ENCODE data around the gene PPP1R3C. TPM values are rescaled to one million over a fixed set of nuclear protein-coding genes. Genes with fewer than 3 reads are reported as not detected.

PPP1R3C gene
- total RNA-seq, 1 experiment from 2014 or later = 0.30 TPM

GRCh38 chr10:91579329-91579985 lies 53.4 kb downstream of the PPP1R3C start:
- H3K4me3 Mint-ChIP-seq (ENCODE audit: unreplicated experiment) = no peak overlapping the region
- no peak for TF ChIP-seq CTCF (IDR thresholded peaks at IDR 0.05; ENCODE audit: unreplicated experiment)
- H3K36me3 Mint-ChIP-seq (ENCODE audit: insufficient read depth, unreplicated experiment) = peaks cover under 1% of the 10 kb centered on the region
- H3K27me3 Mint-ChIP-seq (ENCODE audit: insufficient read depth, unreplicated experiment) = no peaks in the 10 kb centered on the region
- H3K4me1 Mint-ChIP-seq (ENCODE audit: insufficient read depth, unreplicated experiment) = no peaks in the 10 kb centered on the region
- H3K9me3 Mint-ChIP-seq (ENCODE audit: unreplicated experiment) = no peaks in the 10 kb centered on the region
- BruUV-seq (replicated peaks) = no TSS peak
- POLR2A ChIA-PET = interaction anchor here (0.5 to 1.3 kb wide), 3 partner anchors 25 to 107 kb away, joined by 3 to 5 read pairs (median 4); no protein-coding TSS in a partner anchor
- H3K27ac Mint-ChIP-seq (ENCODE audit: low read depth, unreplicated experiment) = no peak overlapping the region
- DNase-seq (ENCODE audit: unreplicated experiment) = no peak
- CTCF ChIA-PET = interaction anchor here (0.9 to 1.5 kb wide), 3 partner anchors 13 to 85 kb away, joined by 3 to 5 read pairs (median 3); no protein-coding TSS in a partner anchor
- intact Hi-C loops (cut with micrococcal nuclease) = no loop called here

Other genes with a start within 250 kb of the PPP1R3C start
- 5.9 and 8.2 TPM in 2 replicates for gene HECTD2, start 222.7 kb downstream of the PPP1R3C start, total RNA-seq (2022)
- gene TNKS2, start 165.4 kb upstream of the PPP1R3C start, total RNA-seq (2022) = 48.3 and 50.3 TPM in 2 replicates